LNCAP (cell line): ENCODE measurements around the gene NAPSA.

Experiments used
- CTCF ChIP-seq: fragments of 450-650 bp; IDR thresholded peaks from 2 replicates; pipeline ENCODE4 v1.5.1; 2017; ENCODE audit warnings: mild to moderate bottlenecking

Gene NAPSA

GRCh38 chr19:50332244-50333038 is 33.0 kb downstream of the NAPSA start:
- no peak for TF ChIP-seq CTCF

- TF ChIP-seq CTCF = no peak
These were observed 33.5 kb downstream of the NAPSA start for GRCh38 chr19:50331994-50332243.

- no peak for TF ChIP-seq CTCF
These were observed 34.0 kb downstream of the NAPSA start for GRCh38 chr19:50331221-50331993.

- TF ChIP-seq CTCF = no peak
These were observed 34.9 kb downstream of the NAPSA start for GRCh38 chr19:50330365-50331078.

- TF ChIP-seq CTCF = no peak
These were observed 36.1 kb downstream of the NAPSA start, which contains the start of gene KCNC3 for GRCh38 chr19:50329146-50329925. KCNC3 (minus strand) TSS chr19:50329377; CDS start chr19:50329082, 295 bp downstream.

GRCh38 chr19:50328873-50329145 is 36.6 kb downstream of the NAPSA start:
- peak; percentile 6; the same call in 1 of the 2 replicates for TF ChIP-seq CTCF

GRCh38 chr19:50328224-50328872 is 37.1 kb downstream of the NAPSA start:
- peak; percentile 31 for TF ChIP-seq CTCF
